ENCODE measurements around the gene BTBD9. TPM values are rescaled to one million over a fixed set of nuclear protein-coding genes. Genes with fewer than 3 reads are reported as not detected.
A peak's percentile ranks its signal among the peaks of the same experiment; 100 is the strongest.

The BTBD9 gene
- total and polyA plus RNA-seq, 2 experiments from 2014 or later, result 8.4 to 10.1 TPM

GRCh38 chr6:38676974-38677544, 37.3 kb upstream of the BTBD9 start:
- peaks cover 28% of the 10 kb centered on the region for H3K36me3 ChIP-seq
- no peaks in the 10 kb centered on the region for H3K27me3 ChIP-seq
- no peak overlapping the region for H3K4me3 ChIP-seq
- no peak for TF ChIP-seq CTCF (IDR thresholded peaks at IDR 0.05; ENCODE audit: low read depth, low read length)
- H3K27ac ChIP-seq, result peak overlapping the region; percentile 53
- no peaks in the 10 kb centered on the region for H3K4me1 ChIP-seq (ENCODE audit: low read depth)
- no peaks in the 10 kb centered on the region for H3K9me3 ChIP-seq (ENCODE audit: low read depth)
- DNase-seq (ENCODE audit: low read depth in 1 of 2, low spot score in 1 of 2), result no peak

GRCh38 chr6:38676236-38676973, 36.7 kb upstream of the BTBD9 start:
- Histone ChIP-seq H3K36me3 (peaks cover 22% of the 10 kb centered on the region), H3K4me3 (no peak overlapping the region), H3K9me3 (ENCODE audit: low read depth) (no peaks in the 10 kb centered on the region), H3K27me3 (no peaks in the 10 kb centered on the region), H3K27ac (peak overlapping the region; percentile 53), H3K4me1 (ENCODE audit: low read depth) (no peaks in the 10 kb centered on the region)
- no peak for TF ChIP-seq CTCF (IDR thresholded peaks at IDR 0.05; ENCODE audit: low read depth, low read length)
- DNase-seq (ENCODE audit: low read depth in 1 of 2, low spot score in 1 of 2), result no peak

GRCh38 chr6:38673397-38674165, 33.9 kb upstream of the BTBD9 start:
- H3K4me1 ChIP-seq (ENCODE audit: low read depth), result no peaks in the 10 kb centered on the region
- DNase-seq (ENCODE audit: low read depth in 1 of 2, low spot score in 1 of 2), result no peak
- no peak for TF ChIP-seq CTCF (IDR thresholded peaks at IDR 0.05; ENCODE audit: low read depth, low read length)
- no peaks in the 10 kb centered on the region for H3K9me3 ChIP-seq (ENCODE audit: low read depth)
- H3K36me3 ChIP-seq, result peaks cover 19% of the 10 kb centered on the region
- no peak overlapping the region for H3K4me3 ChIP-seq
- H3K27ac ChIP-seq, result no peak overlapping the region
- no peaks in the 10 kb centered on the region for H3K27me3 ChIP-seq

- DNase-seq (ENCODE audit: low read depth in 1 of 2, low spot score in 1 of 2), result peak; percentile 68 to 72
- peaks cover 14% of the 10 kb centered on the region for H3K36me3 ChIP-seq
- no peaks in the 10 kb centered on the region for H3K4me1 ChIP-seq (ENCODE audit: low read depth)
- no peaks in the 10 kb centered on the region for H3K9me3 ChIP-seq (ENCODE audit: low read depth)
- H3K27me3 ChIP-seq, result no peaks in the 10 kb centered on the region
- TF ChIP-seq CTCF (IDR thresholded peaks at IDR 0.05; ENCODE audit: low read depth, low read length), result peak; percentile 72
- H3K4me3 ChIP-seq, result no peak overlapping the region
- H3K27ac ChIP-seq, result no peak overlapping the region
Observed at GRCh38 chr6:38671885-38672467, 32.2 kb upstream of the BTBD9 start.

GRCh38 chr6:38658418-38659167, 18.9 kb upstream of the BTBD9 start:
- H3K27me3 ChIP-seq, result no peaks in the 10 kb centered on the region
- no peaks in the 10 kb centered on the region for H3K4me1 ChIP-seq (ENCODE audit: low read depth)
- no peak for DNase-seq (ENCODE audit: low read depth in 1 of 2, low spot score in 1 of 2)
- no peak for TF ChIP-seq CTCF (IDR thresholded peaks at IDR 0.05; ENCODE audit: low read depth, low read length)
- H3K9me3 ChIP-seq (ENCODE audit: low read depth), result no peaks in the 10 kb centered on the region
- H3K4me3 ChIP-seq, result no peak overlapping the region
- no peaks in the 10 kb centered on the region for H3K36me3 ChIP-seq
- H3K27ac ChIP-seq, result no peak overlapping the region
